SK-N-MC (cell line): ENCODE measurements around the gene ALKBH2.

Experiments
- DNase-seq: peaks from one replicate; pipeline ENCODE4 v3.0.0-alpha.2; 2011; ENCODE audit warnings: low read depth, low spot score
- H3K27ac ChIP-seq: fragments of 200-600 bp; sonication (generic); 2 replicates; pipeline ENCODE4 v1.5.1; 2016; ENCODE audit warnings: mixed run types
- H3K36me3 ChIP-seq: fragments of 200-600 bp; sonication (generic); 2 replicates; pipeline ENCODE4 v1.6.1; 2017; ENCODE audit warnings: antibody characterized with exemption, low read length, mixed read lengths; ENCODE audit not compliant: insufficient read depth
- H3K4me3 ChIP-seq: fragments of 200-600 bp; sonication (generic); 2 replicates; pipeline ENCODE4 v1.5.1; 2016
- H3K9ac ChIP-seq: fragments of 200-600 bp; sonication (generic); 2 replicates; pipeline ENCODE4 v1.8.0; 2017; ENCODE audit warnings: mixed run types, mixed read lengths; ENCODE audit not compliant: insufficient read length
- H3K9me3 ChIP-seq: fragments of 200-600 bp; sonication (generic); 2 replicates; pipeline ENCODE4 v1.6.1; 2017; ENCODE audit warnings: low read depth, mild to moderate bottlenecking, antibody characterized with exemption, low read length, moderate library complexity, mixed read lengths
- EZH2 ChIP-seq: fragments of 200-600 bp; sonication (generic); IDR thresholded peaks from one replicate; pipeline ENCODE4 v1.6.1; 2017; ENCODE audit warnings: antibody characterized with exemption
- FOXP2 ChIP-seq: optimal IDR thresholded peaks from 2 replicates; pipeline ENCODE3; 2011; ENCODE audit warnings: mild to moderate bottlenecking, moderate library complexity; ENCODE audit not compliant: insufficient read depth; ENCODE audit errors: extremely low read length, control extremely low read depth
- POLR2AphosphoS5 ChIP-seq: IDR thresholded peaks from 2 replicates; pipeline ENCODE4 v1.6.1; 2012; ENCODE audit warnings: mild to moderate bottlenecking, low read depth, low read length, borderline replicate concordance

Gene ALKBH2

GRCh38 chr12:109093022-109093918, at the start of gene ALKBH2:
Gene ALKBH2, minus strand, starts transcription at chr12:109093472. Its CDS starts 686 bp downstream, at chr12:109092786.
- Histone ChIP-seq H3K9ac (peak within 1 kb of the TSS; percentile 78), H3K36me3 (peaks cover 36% of the 10 kb centered on the region), H3K9me3 (no peaks in the 10 kb centered on the region), H3K27ac (peak within 1 kb of the TSS; percentile 44; the same call in 1 of the 2 replicates), H3K4me3 (peak within 1 kb of the TSS; percentile 77)
- peak; percentile 93 for TF ChIP-seq POLR2AphosphoS5
- no peak for TF ChIP-seq EZH2
- DNase-seq = no peak

- Histone ChIP-seq H3K36me3 (no peaks in the 10 kb centered on the region), H3K27ac (peak overlapping the region; percentile 95), H3K9ac (peak overlapping the region; percentile 26), H3K4me3 (no peak overlapping the region), H3K9me3 (0 out of 2 replicates have a peak, but pooled peaks cover 3% of the 10 kb centered on the region)
- TF ChIP-seq EZH2 = no peak
- no peak for TF ChIP-seq FOXP2
- TF ChIP-seq POLR2AphosphoS5 = no peak
- DNase-seq = no peak
These were observed 47.3 kb upstream of the ALKBH2 start for GRCh38 chr12:109140560-109140959.

- no peak for DNase-seq
- H3K4me3 ChIP-seq = no peak overlapping the region
- H3K9me3 ChIP-seq = 0 out of 2 replicates have a peak, but pooled peaks cover 3% of the 10 kb centered on the region
- H3K27ac ChIP-seq = peak overlapping the region; percentile 90
- H3K9ac ChIP-seq = no peak overlapping the region
- no peak for TF ChIP-seq FOXP2
- TF ChIP-seq EZH2 = no peak
- no peak for TF ChIP-seq POLR2AphosphoS5
- no peaks in the 10 kb centered on the region for H3K36me3 ChIP-seq
These were observed 46.5 kb upstream of the ALKBH2 start for GRCh38 chr12:109139791-109140190.

GRCh38 chr12:109139360-109139759, 46.1 kb upstream of the ALKBH2 start:
- Histone ChIP-seq H3K36me3 (no peaks in the 10 kb centered on the region), H3K9ac (no peak overlapping the region), H3K4me3 (no peak overlapping the region), H3K9me3 (0 out of 2 replicates have a peak, but pooled peaks cover 3% of the 10 kb centered on the region), H3K27ac (peak overlapping the region; percentile 90)
- no peak for TF ChIP-seq EZH2
- TF ChIP-seq FOXP2 = no peak
- TF ChIP-seq POLR2AphosphoS5 = no peak
- no peak for DNase-seq

GRCh38 chr12:109137055-109137454, 43.8 kb upstream of the ALKBH2 start:
- peak overlapping the region; percentile 55; the same call in 1 of the 2 replicates for H3K27ac ChIP-seq
- no peak overlapping the region for H3K4me3 ChIP-seq
- no peaks in the 10 kb centered on the region for H3K36me3 ChIP-seq
- TF ChIP-seq POLR2AphosphoS5 (no peak), FOXP2 (no peak)
- H3K9me3 ChIP-seq = 0 out of 2 replicates have a peak, but pooled peaks cover 3% of the 10 kb centered on the region
- no peak for DNase-seq
- H3K9ac ChIP-seq = no peak overlapping the region

GRCh38 chr12:109134186-109134917, 41.1 kb upstream of the ALKBH2 start:
- Histone ChIP-seq H3K9ac (no peak overlapping the region), H3K27ac (peak overlapping the region; percentile 13), H3K9me3 (0 out of 2 replicates have a peak, but pooled peaks cover 3% of the 10 kb centered on the region), H3K36me3 (no peaks in the 10 kb centered on the region), H3K4me3 (no peak overlapping the region)
- DNase-seq = no peak
- TF ChIP-seq FOXP2 (no peak), POLR2AphosphoS5 (no peak)

- Histone ChIP-seq H3K36me3 (no peaks in the 10 kb centered on the region), H3K9ac (no peak overlapping the region), H3K4me3 (no peak overlapping the region), H3K27ac (no peak overlapping the region), H3K9me3 (no peaks in the 10 kb centered on the region)
- DNase-seq = no peak
- TF ChIP-seq FOXP2 = no peak
- TF ChIP-seq EZH2 = no peak
- no peak for TF ChIP-seq POLR2AphosphoS5
These were observed 38.1 kb upstream of the ALKBH2 start for GRCh38 chr12:109131154-109132050.
